ENCODE data around the gene NEK10. TPM values are rescaled to one million over a fixed set of nuclear protein-coding genes. Genes with fewer than 3 reads are reported as not detected.

NEK10 gene
- total RNA-seq, 1 experiment from 2014 or later = 1.2 TPM

DNA sequence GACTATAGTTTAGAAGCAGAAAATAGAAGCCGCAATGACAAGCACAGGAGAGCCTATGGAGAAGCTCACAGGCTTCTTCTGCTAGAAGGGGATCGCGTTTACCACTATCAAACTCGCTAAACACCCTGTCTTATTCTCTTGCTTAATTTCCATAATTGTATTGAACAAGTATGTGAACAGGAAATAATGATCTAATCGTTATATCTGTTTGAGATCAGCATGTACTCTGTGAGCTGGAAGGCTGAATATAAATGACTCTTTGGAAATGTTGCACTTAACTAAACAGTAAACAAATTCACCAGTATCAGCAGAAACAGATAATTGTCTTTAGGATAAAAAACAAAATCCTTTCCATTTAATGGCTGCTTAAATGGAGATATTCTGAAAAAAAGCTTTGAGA, 15.0 kb downstream of the NEK10 start:
- no peaks in the 10 kb centered on the region for H3K9me3 ChIP-seq (ENCODE audit: control insufficient read depth in 1 of 2, insufficient read depth in 1 of 2, low read depth in 1 of 2, low read length in 2 of 2)
- no peaks in the 10 kb centered on the region for H3K27me3 ChIP-seq (ENCODE audit: insufficient read depth, low read length)
- H3K79me2 ChIP-seq (ENCODE audit: insufficient read depth, low read length) = no peaks in the 10 kb centered on the region
- CTCF ChIA-PET = no interaction called here
- POLR2A ChIA-PET = no interaction called here
- H3K4me2 ChIP-seq (ENCODE audit: low read length) = no peak overlapping the region
- no peaks in the 10 kb centered on the region for H4K20me1 ChIP-seq (ENCODE audit: insufficient read depth)
- no peaks in the 10 kb centered on the region for H3K4me1 ChIP-seq (ENCODE audit: control insufficient read depth in 1 of 2, insufficient read depth in 2 of 2, low read length in 2 of 2)
- H3K36me3 ChIP-seq (ENCODE audit: control insufficient read depth in 1 of 2, insufficient read depth in 2 of 2, low read length in 2 of 2) = no peaks in the 10 kb centered on the region
- no TSS peak for BruUV-seq (replicated peaks)
- no peak overlapping the region for H2AFZ ChIP-seq (ENCODE audit: low read depth, low read length, poor library complexity, severe bottlenecking)
- TF ChIP-seq SRF (IDR thresholded peaks at IDR 0.05; ENCODE audit: low read depth) = no peak
- no peak for TF ChIP-seq SP1 (IDR thresholded peaks at IDR 0.05; ENCODE audit: low read depth)
- TF ChIP-seq POLR2AphosphoS5 (IDR thresholded peaks at IDR 0.05; ENCODE audit: low read depth, low read length) = no peak
- TF ChIP-seq SIN3A (IDR thresholded peaks at IDR 0.05; ENCODE audit: low read depth) = no peak
- H3K9me2 ChIP-seq (ENCODE audit: insufficient read depth) = no peaks in the 10 kb centered on the region
- H3K27ac ChIP-seq (ENCODE audit: low read depth, low read length) = no peak overlapping the region
- RAD21 ChIA-PET (ENCODE audit: low non-redundant PET in 1 of 2, low total read pairs in 2 of 2, uncharacterized antibody in 2 of 2, unreplicated experiment in 2 of 2) = no interaction called here
- ATAC-seq (no peak), DNase-seq (ENCODE audit: low read depth, low spot score) (no peak)
- no peak overlapping the region for H3K9ac ChIP-seq (ENCODE audit: low read length)
- intact Hi-C loops (cut with micrococcal nuclease) = no loop called here
- no peak overlapping the region for H3K4me3 ChIP-seq (replicated peaks in 1 of 2; ENCODE audit: low read depth in 1 of 2, low read length in 2 of 2)

DNA sequence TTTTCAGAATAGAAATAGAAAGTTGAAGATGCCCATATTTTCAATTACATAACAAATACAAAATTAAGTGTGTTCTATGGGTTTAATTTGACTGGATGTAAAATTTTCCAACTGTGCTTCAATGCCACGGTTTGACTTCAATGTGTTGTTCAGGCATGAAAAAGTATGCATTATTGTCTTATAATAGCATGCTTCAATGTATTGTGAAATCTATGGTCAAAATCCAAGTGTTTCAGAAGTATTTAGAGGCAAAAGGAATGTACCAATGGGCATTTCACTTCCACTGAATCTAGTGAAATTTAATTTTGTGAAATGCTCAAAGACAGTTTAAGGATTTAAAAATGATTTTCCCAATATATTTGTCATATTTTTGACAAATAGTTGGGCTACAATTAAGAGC, 16.0 kb downstream of the NEK10 start:
- Histone ChIP-seq H4K20me1 (ENCODE audit: insufficient read depth) (no peaks in the 10 kb centered on the region), H2AFZ (ENCODE audit: low read depth, low read length, poor library complexity, severe bottlenecking) (no peak overlapping the region), H3K4me3 (replicated peaks in 1 of 2; ENCODE audit: low read depth in 1 of 2, low read length in 2 of 2) (no peak overlapping the region), H3K9me3 (ENCODE audit: control insufficient read depth in 1 of 2, insufficient read depth in 1 of 2, low read depth in 1 of 2, low read length in 2 of 2) (no peaks in the 10 kb centered on the region), H3K9ac (ENCODE audit: low read length) (no peak overlapping the region), H3K36me3 (ENCODE audit: control insufficient read depth in 1 of 2, insufficient read depth in 2 of 2, low read length in 2 of 2) (no peaks in the 10 kb centered on the region), H3K4me2 (ENCODE audit: low read length) (no peak overlapping the region), H3K27me3 (ENCODE audit: insufficient read depth, low read length) (no peaks in the 10 kb centered on the region), H3K9me2 (ENCODE audit: insufficient read depth) (no peaks in the 10 kb centered on the region), H3K4me1 (ENCODE audit: control insufficient read depth in 1 of 2, insufficient read depth in 2 of 2, low read length in 2 of 2) (no peaks in the 10 kb centered on the region), H3K79me2 (ENCODE audit: insufficient read depth, low read length) (no peaks in the 10 kb centered on the region), H3K27ac (ENCODE audit: low read depth, low read length) (no peak overlapping the region)
- TF ChIP-seq SIN3A (IDR thresholded peaks at IDR 0.05; ENCODE audit: low read depth) (no peak), CBX3 (IDR thresholded peaks at IDR 0.05; ENCODE audit: low read depth) (no peak), ZNF274 (IDR thresholded peaks at IDR 0.05; ENCODE audit: low read depth, low read length) (no peak), MAX (IDR thresholded peaks at IDR 0.05) (no peak), CEBPB (IDR thresholded peaks at IDR 0.05; ENCODE audit: low read depth) (no peak), POLR2A (IDR thresholded peaks at IDR 0.05; ENCODE audit: borderline replicate concordance, extremely low read depth, insufficient read depth, insufficient read length) (no peak), SP1 (IDR thresholded peaks at IDR 0.05; ENCODE audit: low read depth) (no peak), ZFX (IDR thresholded peaks at IDR 0.05) (no peak), EGR1 (IDR thresholded peaks at IDR 0.05; ENCODE audit: low read depth) (no peak), ELF1 (IDR thresholded peaks at IDR 0.05; ENCODE audit: borderline replicate concordance, low read depth) (no peak), FOSL1 (IDR thresholded peaks at IDR 0.05; ENCODE audit: low read depth) (no peak)
- TF ChIP-seq, protein P1, sequence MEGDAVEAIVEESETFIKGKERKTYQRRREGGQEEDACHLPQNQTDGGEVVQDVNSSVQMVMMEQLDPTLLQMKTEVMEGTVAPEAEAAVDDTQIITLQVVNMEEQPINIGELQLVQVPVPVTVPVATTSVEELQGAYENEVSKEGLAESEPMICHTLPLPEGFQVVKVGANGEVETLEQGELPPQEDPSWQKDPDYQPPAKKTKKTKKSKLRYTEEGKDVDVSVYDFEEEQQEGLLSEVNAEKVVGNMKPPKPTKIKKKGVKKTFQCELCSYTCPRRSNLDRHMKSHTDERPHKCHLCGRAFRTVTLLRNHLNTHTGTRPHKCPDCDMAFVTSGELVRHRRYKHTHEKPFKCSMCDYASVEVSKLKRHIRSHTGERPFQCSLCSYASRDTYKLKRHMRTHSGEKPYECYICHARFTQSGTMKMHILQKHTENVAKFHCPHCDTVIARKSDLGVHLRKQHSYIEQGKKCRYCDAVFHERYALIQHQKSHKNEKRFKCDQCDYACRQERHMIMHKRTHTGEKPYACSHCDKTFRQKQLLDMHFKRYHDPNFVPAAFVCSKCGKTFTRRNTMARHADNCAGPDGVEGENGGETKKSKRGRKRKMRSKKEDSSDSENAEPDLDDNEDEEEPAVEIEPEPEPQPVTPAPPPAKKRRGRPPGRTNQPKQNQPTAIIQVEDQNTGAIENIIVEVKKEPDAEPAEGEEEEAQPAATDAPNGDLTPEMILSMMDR (IDR thresholded peaks at IDR 0.05 in 2 of 3, conservative IDR thresholded peaks at IDR 0.05 in 1 of 3; ENCODE audit: borderline replicate concordance in 1 of 3, insufficient read depth in 1 of 3, low read depth in 2 of 3, low read length in 2 of 3) = no peak
- ChIA-PET CTCF (no interaction called here), RAD21 (ENCODE audit: low non-redundant PET in 1 of 2, low total read pairs in 2 of 2, uncharacterized antibody in 2 of 2, unreplicated experiment in 2 of 2) (no interaction called here), POLR2A (no interaction called here)
- ATAC-seq (no peak), DNase-seq (ENCODE audit: low read depth, low spot score) (no peak)
- intact Hi-C loops (cut with micrococcal nuclease) = no loop called here
- no TSS peak for BruUV-seq (replicated peaks)
